Measurements from ENCODE around the gene EGFLAM.

The EGFLAM gene

DNA sequence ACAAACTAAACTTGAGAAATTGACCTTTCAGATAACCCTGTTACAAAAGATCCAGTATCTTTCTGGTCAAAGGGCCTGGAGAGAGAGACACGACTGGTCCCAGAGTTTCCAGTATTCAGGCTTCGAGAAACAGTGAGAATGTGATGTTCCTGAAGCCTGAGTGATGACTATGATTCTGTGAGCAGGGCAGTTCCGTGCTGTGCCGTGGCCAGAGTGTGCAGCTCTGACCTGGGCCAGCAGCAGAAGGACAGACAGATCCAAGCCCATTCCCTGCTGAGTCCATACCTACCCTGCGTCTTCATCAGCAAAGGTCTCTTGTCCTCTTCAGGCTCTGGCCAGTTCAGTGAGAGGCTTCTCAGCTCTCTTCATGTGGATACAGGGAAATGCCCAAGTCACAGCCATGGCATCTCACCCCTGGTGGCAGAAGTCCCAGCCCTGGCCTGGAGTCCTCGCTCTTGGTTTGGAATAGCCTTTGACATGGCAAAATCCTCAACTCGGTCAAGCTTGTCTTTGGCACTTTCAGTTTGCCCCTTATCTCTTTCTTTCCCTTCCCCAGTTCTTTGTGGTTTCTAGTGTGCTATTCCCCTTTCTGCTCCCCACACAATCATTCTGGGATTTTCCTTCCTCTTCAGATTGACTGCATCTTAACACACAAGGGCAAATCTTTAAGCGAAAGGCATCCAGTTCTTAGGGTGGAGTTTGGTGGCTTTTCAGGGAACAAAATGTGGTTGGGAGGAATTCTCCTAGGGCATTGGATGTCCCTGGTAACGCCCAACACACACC, 190.4 kb downstream of the EGFLAM start:
- DNase-seq (ENCODE audit: low spot score), result no peak

DNA sequence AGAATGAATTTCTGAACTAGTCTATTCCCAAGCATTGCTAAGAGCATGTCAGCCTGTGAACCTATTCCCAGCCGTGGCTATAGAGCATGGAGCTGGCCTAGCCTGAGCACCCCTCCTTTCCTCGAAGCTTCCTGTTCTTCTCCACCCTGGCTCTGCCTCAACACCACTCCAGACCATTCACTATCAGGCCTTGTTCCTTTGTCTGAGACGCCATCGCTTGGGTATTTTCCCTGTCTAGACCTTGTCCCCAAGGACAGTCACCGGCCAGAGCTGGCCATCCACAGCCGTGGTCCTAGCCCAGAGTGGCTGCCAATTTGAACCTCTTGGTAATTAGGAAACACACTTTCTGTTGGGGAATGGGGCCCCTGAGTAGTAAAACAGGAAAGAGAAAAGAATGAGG, 192.3 kb downstream of the EGFLAM start:
- DNase-seq (ENCODE audit: low spot score), result no peak

DNA sequence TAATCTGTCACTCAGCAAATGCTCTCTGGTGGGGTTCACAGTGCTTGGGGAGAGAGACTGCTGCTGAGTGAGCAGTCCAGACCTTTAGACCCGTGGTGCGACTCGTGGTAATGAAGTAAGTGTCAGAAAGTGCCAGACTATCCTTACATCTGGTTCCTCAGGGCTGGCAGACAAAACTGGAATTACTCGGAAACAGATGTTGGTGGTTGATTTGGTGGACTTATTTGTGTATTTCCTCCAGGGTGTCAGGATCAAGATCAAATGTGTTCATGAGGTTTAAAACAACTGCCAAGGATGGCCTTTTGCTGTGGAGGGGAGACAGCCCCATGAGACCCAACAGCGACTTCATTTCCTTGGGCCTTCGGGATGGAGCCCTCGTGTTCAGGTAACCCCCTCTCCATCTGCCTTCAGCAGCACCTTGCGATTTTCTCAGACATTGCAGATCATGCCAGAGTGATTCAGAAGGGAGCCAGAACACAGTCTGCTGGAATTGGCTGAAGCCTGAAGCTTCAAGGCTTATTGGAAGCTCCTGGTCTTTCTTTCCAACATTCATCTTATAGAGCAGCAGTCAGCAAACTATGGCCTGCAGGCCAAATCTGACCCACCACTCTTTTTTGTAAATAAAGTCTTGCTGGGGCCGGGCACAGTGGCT, 192.8 kb downstream of the EGFLAM start:
- DNase-seq (ENCODE audit: low spot score), result no peak

- DNase-seq (ENCODE audit: low spot score), result no peak
Measured at GRCh38 chr5:38452201-38452600, 193.8 kb downstream of the EGFLAM start.

DNA sequence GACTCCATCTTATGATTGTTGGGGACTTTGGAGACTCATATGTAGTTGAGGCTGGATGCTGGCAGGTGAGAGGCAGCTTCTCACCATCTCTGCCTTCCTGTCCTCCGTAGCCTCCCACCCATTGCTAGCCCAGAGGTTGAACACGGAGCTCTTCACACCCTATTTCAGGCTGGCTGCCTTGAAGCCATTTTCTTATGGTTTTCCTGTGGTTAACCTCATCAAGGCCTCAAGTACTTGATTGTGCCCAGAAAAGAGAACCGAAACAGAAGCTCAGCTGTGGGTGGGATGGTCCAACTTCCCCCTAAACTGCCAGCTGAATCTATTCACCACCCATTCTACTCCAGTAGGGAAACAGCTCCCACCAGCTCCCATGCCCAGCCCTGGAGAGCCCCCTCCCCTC, 195.1 kb downstream of the EGFLAM start:
- no peak for DNase-seq (ENCODE audit: low spot score)

GRCh38 chr5:38453921-38454320, 195.6 kb downstream of the EGFLAM start:
- no peak for DNase-seq (ENCODE audit: low spot score)

DNA sequence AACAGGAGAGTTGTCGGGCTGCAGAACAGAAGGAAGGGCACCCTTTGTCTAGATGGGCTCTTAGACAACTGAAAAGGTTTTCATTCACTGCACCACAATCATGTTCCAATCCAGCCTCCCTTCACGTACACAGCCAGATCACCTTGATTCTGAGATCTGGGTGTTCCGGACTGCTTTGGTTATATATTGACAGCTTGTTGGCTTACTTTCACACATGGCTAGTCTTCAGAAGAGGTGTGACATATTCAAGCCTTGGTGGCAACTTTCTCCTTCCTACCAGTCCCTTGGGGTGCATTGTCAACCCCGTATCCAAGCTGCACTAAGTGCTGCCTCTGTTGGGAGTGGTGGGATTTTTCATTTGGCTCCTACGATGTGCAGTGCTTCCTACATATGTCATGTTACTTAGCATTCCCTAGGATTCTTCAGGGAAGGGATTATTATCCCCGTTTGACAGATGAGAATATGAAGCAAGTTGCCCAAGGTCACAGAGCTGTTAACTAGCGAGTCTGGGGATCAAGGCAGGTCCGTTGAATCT, 197.5 kb downstream of the EGFLAM start:
- no peak for DNase-seq (ENCODE audit: low spot score)

DNA sequence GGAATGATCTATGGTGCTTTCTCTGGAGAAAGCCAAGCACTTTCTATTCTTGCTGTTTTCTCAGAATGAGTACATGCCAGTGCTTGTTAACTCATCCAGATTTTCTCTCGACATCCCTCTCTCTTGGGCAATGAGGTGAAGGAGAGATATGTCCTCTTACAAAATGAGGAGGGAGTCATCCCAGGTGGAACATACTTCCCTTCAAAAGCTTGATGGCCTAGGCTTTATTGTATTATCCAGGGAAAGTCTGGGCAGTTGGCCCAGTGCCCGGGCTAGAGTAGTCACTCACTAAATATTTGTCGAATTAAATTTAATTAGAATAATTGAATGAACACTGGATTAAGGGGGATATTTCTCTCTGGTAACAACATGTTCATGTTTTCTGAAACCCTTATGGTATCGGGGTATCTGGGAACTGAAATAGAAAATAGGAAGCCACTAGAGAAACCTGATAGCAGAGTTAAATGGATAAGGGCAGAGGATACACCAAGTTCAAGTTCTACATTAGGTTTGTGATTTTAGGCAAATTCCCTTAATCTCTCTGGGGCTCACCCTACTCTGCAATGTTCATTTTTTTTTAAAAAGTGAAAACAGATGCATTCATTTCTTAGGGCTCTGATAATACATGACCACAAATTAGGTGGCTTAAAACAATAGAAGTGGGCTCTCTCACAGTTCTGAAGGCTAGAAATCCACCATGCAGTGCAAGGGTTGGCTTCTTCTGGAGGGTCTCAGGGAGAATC, 198.5 kb downstream of the EGFLAM start:
- DNase-seq (ENCODE audit: low spot score), result no peak

DNA sequence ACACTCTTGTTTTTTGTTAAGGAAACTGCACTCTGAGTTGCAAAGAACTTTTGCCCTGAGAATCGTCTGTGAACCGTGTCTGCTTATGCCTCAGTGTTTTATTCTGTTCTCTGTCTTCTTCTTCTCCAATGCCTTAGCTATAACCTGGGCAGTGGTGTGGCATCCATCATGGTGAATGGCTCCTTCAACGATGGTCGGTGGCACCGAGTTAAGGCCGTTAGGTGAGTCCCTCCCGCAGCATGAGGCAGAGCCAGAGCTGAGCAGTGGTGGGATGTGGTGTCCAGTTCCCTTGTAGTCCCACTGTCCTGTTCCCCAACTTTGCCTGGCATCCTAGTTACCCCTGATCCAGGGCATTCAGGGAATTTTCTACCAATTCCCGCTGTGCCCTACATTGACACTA, 199.8 kb downstream of the EGFLAM start:
- DNase-seq (ENCODE audit: low spot score), result no peak

GRCh38 chr5:38462976-38463633, 204.7 kb downstream of the EGFLAM start:
- peak; percentile 61 for DNase-seq (ENCODE audit: low spot score)

- DNase-seq (ENCODE audit: low spot score), result peak; percentile 98
Measured at GRCh38 chr5:38463634-38464521, 205.5 kb downstream of the EGFLAM start.

DNA sequence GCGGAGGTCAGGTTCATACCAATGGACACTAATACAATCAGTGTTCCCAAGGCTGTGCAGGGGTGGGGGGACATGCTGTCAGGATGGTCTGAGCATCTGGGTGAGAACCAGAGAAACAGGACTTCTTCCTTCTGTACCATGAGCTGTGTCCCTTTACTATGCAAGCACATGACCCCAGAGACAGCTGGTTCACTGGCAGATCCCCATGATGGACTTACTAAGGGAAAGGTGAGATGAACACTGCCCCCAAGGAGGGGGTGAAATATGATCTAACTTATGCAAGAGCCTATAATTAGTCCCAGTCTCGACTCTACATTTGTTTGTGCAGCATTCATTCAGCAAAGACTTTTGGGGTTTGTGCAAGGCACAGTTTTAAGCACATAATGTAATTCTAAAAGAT, 206.7 kb downstream of the EGFLAM start:
- no peak for DNase-seq (ENCODE audit: low spot score)

DNA sequence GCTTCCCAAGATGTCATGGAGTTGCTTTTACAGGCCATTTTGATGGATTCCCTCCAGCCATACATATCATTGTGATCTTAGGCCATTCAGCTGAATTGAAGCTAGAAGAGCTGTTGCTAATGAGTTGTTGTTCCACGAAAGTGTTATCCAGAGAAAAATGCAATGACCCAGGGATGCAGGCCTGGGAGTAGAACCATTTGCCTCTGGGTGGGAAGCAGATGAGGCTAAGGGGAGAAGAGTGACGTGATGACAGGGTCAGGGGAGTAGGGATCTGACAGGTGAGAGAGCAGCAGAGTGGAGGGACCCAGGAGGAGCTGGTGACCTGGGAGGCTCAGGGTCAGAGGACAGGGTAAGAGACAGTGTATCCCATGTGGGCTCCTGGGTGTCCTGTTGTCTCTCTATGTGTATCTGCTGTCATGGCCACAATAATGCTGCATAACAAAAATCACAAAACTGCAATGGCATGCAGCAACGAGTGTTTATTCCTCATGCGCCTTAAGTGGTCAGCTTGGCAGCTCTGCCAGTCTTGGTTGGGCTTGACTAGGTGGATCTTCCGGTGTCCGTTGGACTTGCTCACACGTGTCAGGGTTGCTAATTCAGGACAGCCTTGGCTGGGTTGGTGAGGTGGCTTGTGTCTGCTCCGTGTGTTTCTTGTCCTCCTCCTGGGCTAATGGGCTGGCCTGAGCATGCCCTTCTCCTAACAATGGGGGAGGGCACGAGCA, 207.5 kb downstream of the EGFLAM start:
- no peak for DNase-seq (ENCODE audit: low spot score)

GRCh38 chr5:38466424-38467189, 208.2 kb downstream of the EGFLAM start:
- DNase-seq (ENCODE audit: low spot score), result no peak

DNA sequence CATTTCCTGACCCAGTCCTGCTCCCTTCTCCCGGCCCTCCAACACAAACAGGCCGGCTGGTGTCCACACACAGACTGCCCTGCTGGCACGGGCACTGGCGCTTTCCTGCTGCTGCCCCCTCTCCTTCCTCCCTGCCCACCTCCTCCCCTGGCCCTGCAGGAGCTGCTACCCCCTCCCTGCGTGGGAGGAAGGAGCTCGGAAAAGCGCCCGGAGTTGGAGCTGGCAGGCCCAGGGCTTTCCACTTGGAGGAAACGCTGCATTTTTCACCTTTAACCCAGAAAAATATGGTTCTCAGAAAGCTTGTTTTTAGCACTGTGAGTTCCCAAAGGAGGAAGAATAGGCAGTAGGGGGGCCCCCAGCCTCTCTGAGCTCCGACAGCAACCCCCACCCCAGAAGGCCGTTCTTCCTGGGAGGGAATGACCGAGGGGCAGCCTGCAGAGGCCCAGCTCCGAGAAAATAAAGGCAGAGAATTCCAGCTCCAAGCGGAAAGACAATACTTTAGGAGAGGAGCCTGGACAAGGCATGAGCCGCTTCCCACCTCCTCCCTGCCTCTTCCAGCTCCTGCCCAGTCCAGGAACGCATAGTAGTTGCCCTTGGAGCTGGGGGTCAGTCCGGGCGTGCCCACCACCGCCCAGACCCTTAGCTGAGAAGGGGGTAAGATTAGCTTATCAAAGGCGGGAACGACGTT, 209.1 kb downstream of the EGFLAM start:
- DNase-seq (ENCODE audit: low spot score), result peak; percentile 49

DNA sequence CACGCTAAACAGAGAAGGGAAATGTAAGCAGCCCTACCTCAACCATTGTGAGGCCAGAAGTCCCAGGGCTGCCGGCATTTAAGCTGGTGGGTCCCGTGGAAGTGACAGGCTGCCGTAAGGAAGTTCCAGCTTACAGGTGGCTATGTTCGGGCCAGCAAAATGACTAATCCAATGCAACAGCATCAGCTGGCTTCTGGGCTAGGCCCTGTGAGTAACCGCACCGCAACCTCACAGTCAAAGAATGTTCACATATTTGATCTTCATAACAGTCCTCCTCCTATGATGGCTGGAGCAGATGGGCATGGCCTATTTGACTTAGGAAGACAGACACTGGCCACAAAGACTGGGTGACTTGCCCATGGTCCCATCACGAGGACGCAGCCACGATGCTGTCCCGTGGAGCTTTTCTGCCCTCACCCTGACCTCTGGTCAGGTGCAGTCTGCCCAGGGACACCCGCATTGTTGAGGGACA, 209.9 kb downstream of the EGFLAM start:
- DNase-seq (ENCODE audit: low spot score), result peak; percentile 80

GRCh38 chr5:38468978-38469706, 210.8 kb downstream of the EGFLAM start:
- DNase-seq (ENCODE audit: low spot score), result no peak

GRCh38 chr5:38469707-38470267, 211.4 kb downstream of the EGFLAM start:
- no peak for DNase-seq (ENCODE audit: low spot score)

Data from kidney capillary endothelial cell (primary cell).